Fibroblast of the aortic adventitia (primary cell): ENCODE results near the gene RXRA. TPM values are rescaled to one million over a fixed set of nuclear protein-coding genes. Genes with fewer than 3 reads are reported as not detected.

Experiments
- DNase-seq: peaks from one replicate; pipeline ENCODE4 v3.0.0-alpha.2; 2010; ENCODE audit warnings: low read depth
- H3K4me3 ChIP-seq: 2 replicates; pipeline ENCODE4 v1.5.1; 2011; ENCODE audit warnings: low read depth, mild to moderate bottlenecking, control low read depth, low read length, moderate library complexity
- CTCF ChIP-seq: IDR thresholded peaks from 2 replicates; pipeline ENCODE4 v1.5.1; 2011; ENCODE audit warnings: mild to moderate bottlenecking, low read length, control low read depth, inconsistent platforms; ENCODE audit not compliant: insufficient read depth
- total RNA-seq: library from RNA; depleted of rRNA; stranded (reverse); fragments of >200 nt; gene quantifications from 2 replicates; pipeline ENCODE4 v1.2.3, GENCODE V29; 2012; ENCODE audit warnings: low replicate concordance

The RXRA gene
- total RNA-seq, 1 donor, result 20.9 TPM

- peak; percentile 13 for TF ChIP-seq CTCF
- H3K4me3 ChIP-seq, result no peak overlapping the region
- DNase-seq, result no peak
These were observed 38.3 kb downstream of the RXRA start for GRCh38 chr9:134364391-134365114.

GRCh38 chr9:134365115-134365596 is 38.9 kb downstream of the RXRA start:
- TF ChIP-seq CTCF, result no peak
- no peak overlapping the region for H3K4me3 ChIP-seq
- DNase-seq, result no peak

GRCh38 chr9:134365791-134366222 is 39.6 kb downstream of the RXRA start:
- peak overlapping the region; percentile 22 for H3K4me3 ChIP-seq
- no peak for TF ChIP-seq CTCF
- DNase-seq, result peak; percentile 75

- peak; percentile 93 for DNase-seq
- H3K4me3 ChIP-seq, result peak overlapping the region; percentile 22
- TF ChIP-seq CTCF, result no peak
These were observed 40.2 kb downstream of the RXRA start for GRCh38 chr9:134366223-134367031.

- DNase-seq, result peak; percentile 19
- no peak for TF ChIP-seq CTCF
- no peak overlapping the region for H3K4me3 ChIP-seq
These were observed 40.8 kb downstream of the RXRA start for GRCh38 chr9:134367061-134367460.

- TF ChIP-seq CTCF, result no peak
- DNase-seq, result no peak
- no peak overlapping the region for H3K4me3 ChIP-seq
These were observed 41.7 kb downstream of the RXRA start for GRCh38 chr9:134367791-134368490.
